ENCODE data around the gene SMIM1.

The SMIM1 gene

GRCh38 chr1:3771108-3772026 lies 1.2 kb upstream of the SMIM1 start:
- no peaks in the 10 kb centered on the region for H3K79me2 ChIP-seq (ENCODE audit: insufficient read depth, low read length)
- no peaks in the 10 kb centered on the region for H4K20me1 ChIP-seq (ENCODE audit: insufficient read depth, low read length, poor library complexity, severe bottlenecking)
- H3K9ac ChIP-seq (ENCODE audit: low read depth, low read length, poor library complexity, severe bottlenecking): peak overlapping the region; percentile 22
- H3K9me2 ChIP-seq (replicated peaks; ENCODE audit: low read depth, low read length): no peaks in the 10 kb centered on the region
- H3F3A ChIP-seq (ENCODE audit: low read depth): no peaks in the 10 kb centered on the region
- H3K9me3 ChIP-seq (ENCODE audit: insufficient read depth, low read depth, low read length): no peaks in the 10 kb centered on the region
- no peaks in the 10 kb centered on the region for H3K27me3 ChIP-seq (ENCODE audit: insufficient read depth, low read length, poor library complexity, severe bottlenecking)
- TF ChIP-seq CTCF (conservative IDR thresholded peaks at IDR 0.05; ENCODE audit: low read length): no peak
- TF ChIP-seq EZH2phosphoT487 (IDR thresholded peaks at IDR 0.05; ENCODE audit: borderline replicate concordance): no peak
- H3K4me2 ChIP-seq (ENCODE audit: low read depth, low read length, poor library complexity, severe bottlenecking): peak overlapping the region; percentile 56
- H3K36me3 ChIP-seq (ENCODE audit: insufficient read depth, low read length): no peaks in the 10 kb centered on the region
- H3K4me3 ChIP-seq (ENCODE audit: low read length, poor library complexity, severe bottlenecking): peak overlapping the region; percentile 66
- peaks cover 5% of the 10 kb centered on the region for H3K4me1 ChIP-seq (ENCODE audit: insufficient read depth, low read length, poor library complexity, severe bottlenecking)
- H2AFZ ChIP-seq (ENCODE audit: low read length): no peak overlapping the region; the same call in 1 of the 2 replicates

GRCh38 chr1:3772027-3772714 lies 378 bp upstream of the SMIM1 start:
- Histone ChIP-seq H3K4me1 (ENCODE audit: insufficient read depth, low read length, poor library complexity, severe bottlenecking) (peaks cover 5% of the 10 kb centered on the region), H3K4me3 (ENCODE audit: low read length, poor library complexity, severe bottlenecking) (peak overlapping the region; percentile 66), H3F3A (ENCODE audit: low read depth) (no peaks in the 10 kb centered on the region), H3K9me2 (replicated peaks; ENCODE audit: low read depth, low read length) (no peaks in the 10 kb centered on the region), H3K4me2 (ENCODE audit: low read depth, low read length, poor library complexity, severe bottlenecking) (peak overlapping the region; percentile 56), H3K9me3 (ENCODE audit: insufficient read depth, low read depth, low read length) (no peaks in the 10 kb centered on the region), H3K79me2 (ENCODE audit: insufficient read depth, low read length) (no peaks in the 10 kb centered on the region), H3K27me3 (ENCODE audit: insufficient read depth, low read length, poor library complexity, severe bottlenecking) (no peaks in the 10 kb centered on the region), H2AFZ (ENCODE audit: low read length) (peak overlapping the region; percentile 64; the same call in 1 of the 2 replicates), H3K9ac (ENCODE audit: low read depth, low read length, poor library complexity, severe bottlenecking) (peak overlapping the region; percentile 22), H3K36me3 (ENCODE audit: insufficient read depth, low read length) (no peaks in the 10 kb centered on the region), H4K20me1 (ENCODE audit: insufficient read depth, low read length, poor library complexity, severe bottlenecking) (no peaks in the 10 kb centered on the region)
- TF ChIP-seq CTCF (conservative IDR thresholded peaks at IDR 0.05; ENCODE audit: low read length) (no peak), EZH2phosphoT487 (IDR thresholded peaks at IDR 0.05; ENCODE audit: borderline replicate concordance) (no peak)

- no peaks in the 10 kb centered on the region for H3K79me2 ChIP-seq (ENCODE audit: insufficient read depth, low read length)
- H3K4me2 ChIP-seq (ENCODE audit: low read depth, low read length, poor library complexity, severe bottlenecking): no peak overlapping the region
- H3K36me3 ChIP-seq (ENCODE audit: insufficient read depth, low read length): no peaks in the 10 kb centered on the region
- no peaks in the 10 kb centered on the region for H3K9me2 ChIP-seq (replicated peaks; ENCODE audit: low read depth, low read length)
- H3F3A ChIP-seq (ENCODE audit: low read depth): no peaks in the 10 kb centered on the region
- H4K20me1 ChIP-seq (ENCODE audit: insufficient read depth, low read length, poor library complexity, severe bottlenecking): no peaks in the 10 kb centered on the region
- H3K4me1 ChIP-seq (ENCODE audit: insufficient read depth, low read length, poor library complexity, severe bottlenecking): peaks cover 5% of the 10 kb centered on the region
- no peak overlapping the region for H3K9ac ChIP-seq (ENCODE audit: low read depth, low read length, poor library complexity, severe bottlenecking)
- TF ChIP-seq CTCF (conservative IDR thresholded peaks at IDR 0.05; ENCODE audit: low read length): no peak
- no peak for TF ChIP-seq EZH2phosphoT487 (IDR thresholded peaks at IDR 0.05; ENCODE audit: borderline replicate concordance)
- no peak overlapping the region for H3K4me3 ChIP-seq (ENCODE audit: low read length, poor library complexity, severe bottlenecking)
- no peak overlapping the region for H2AFZ ChIP-seq (ENCODE audit: low read length)
- H3K27me3 ChIP-seq (ENCODE audit: insufficient read depth, low read length, poor library complexity, severe bottlenecking): no peaks in the 10 kb centered on the region
- H3K9me3 ChIP-seq (ENCODE audit: insufficient read depth, low read depth, low read length): no peaks in the 10 kb centered on the region
Measured at GRCh38 chr1:3773572-3774275, 1.2 kb downstream of the SMIM1 start.

All from Loucy (cell line).